ENCODE measurements around the gene GATD1.

Gene GATD1

DNA sequence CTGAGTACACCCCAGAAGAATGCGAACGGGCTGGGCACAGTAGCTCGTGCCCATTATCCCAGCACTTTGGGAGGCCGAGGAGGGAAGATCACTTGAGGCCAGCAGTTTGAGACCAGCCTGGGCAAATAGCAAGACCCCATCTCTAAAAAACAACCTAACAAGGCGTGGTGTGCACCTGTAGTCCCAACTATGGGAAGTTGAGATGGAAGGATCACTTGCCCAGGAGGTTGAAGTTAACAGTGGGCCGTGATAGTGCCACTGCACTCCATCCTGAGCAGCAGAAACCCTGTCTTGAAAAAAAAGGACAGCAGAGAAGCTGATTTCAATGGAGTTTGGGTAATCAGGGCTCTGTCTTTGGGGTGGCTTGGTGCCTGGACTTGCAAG lies 35.8 kb upstream of the GATD1 start:
- in situ Hi-C loops (cut with MboI; ENCODE audit: low sequenced_read_pairs): no loop called here

- in situ Hi-C loops (cut with MboI; ENCODE audit: low sequenced_read_pairs): no loop called here
Observed at GRCh38 chr11:812390-812789, 35.1 kb upstream of the GATD1 start.

- in situ Hi-C loops (cut with MboI; ENCODE audit: low sequenced_read_pairs): no loop called here
Observed at GRCh38 chr11:811446-812245, 34.4 kb upstream of the GATD1 start.

GRCh38 chr11:810040-810567 lies 32.8 kb upstream of the GATD1 start:
- in situ Hi-C loops (cut with MboI; ENCODE audit: low sequenced_read_pairs): no loop called here

DNA sequence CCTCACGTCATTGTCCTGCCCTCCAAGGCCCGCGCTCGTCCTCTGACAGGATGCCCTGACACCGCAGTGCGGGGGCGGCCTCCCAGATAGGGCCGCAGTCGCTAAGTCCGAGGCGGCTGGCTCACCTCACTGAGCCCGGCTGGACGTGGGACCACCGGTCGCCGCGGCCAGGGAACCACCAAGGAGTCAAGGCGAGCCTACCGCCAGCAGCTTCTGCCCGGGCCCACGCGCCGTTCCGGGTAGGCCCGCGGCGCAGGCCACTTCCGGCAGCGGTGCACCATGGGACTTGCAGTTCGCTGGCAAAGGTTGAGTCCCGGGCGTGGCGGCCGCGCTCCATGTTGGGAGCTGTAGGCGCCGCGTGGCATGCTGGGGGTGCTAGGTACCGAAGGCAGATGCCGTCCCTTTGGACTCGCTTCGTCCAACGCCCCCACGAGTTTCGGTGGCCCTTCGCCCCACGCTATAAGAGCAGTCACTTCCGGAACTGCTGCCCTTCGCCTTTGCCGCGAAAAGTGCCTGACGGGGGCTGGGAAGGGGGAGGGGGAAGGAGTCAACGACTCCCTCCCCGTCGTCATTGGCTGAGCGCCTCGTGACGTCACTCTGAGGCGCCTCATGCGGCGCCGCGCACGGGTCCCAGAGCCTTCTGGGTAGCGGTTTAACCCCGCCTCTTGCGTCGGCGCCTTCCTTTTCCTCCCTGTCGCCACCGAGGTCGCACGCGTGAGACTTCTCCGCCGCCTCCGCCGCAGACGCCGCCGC lies 32.2 kb upstream of the GATD1 start, which contains the start of gene RPLP2:
Gene RPLP2 (plus strand): TSS at position 681 of the 753 bp plus-strand sequence. CDS start 268 bp downstream, outside the sequence.
- in situ Hi-C loops (cut with MboI; ENCODE audit: low sequenced_read_pairs): no loop called here

DNA sequence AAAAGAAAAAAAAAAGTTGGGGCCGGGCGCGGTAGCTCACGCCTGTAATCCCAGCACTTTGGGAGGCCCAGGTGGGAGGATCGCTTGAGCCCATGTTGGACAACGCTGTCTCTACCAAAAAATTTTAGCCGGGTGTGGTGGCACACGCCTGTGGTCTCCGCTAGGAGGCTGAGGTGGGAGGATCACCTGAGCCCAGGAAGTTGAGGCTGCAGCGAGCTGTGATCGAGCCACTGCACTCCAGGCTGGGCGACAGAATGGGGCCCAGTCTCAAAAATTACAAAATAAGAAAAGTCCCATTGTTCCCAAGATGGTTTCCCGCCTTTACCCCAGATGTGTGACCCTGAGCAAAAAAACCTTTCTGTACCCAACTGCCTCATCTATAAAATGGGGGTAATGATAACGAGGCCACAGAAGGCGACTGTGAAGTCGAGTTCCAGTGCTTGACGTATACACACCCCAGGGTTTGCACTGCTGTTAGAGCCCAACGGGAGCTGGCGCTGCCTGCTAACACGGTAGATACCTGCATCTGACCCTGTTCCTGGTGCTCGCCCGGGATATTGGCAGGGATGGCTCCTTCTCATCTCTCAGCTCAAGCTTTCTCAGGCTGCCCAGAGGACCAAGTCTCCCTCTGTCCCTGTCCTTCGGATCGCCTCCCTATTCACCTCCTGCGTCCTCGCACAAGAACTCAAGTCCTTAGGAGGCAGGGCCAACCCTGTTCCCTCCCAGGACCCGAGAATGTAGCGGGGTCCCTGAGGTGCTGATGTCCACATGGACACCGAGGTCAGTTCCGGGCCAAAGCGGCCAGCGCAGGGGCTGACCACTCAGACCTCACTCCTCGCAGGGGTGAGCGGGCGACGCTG lies 31.4 kb upstream of the GATD1 start:
- in situ Hi-C loops (cut with MboI; ENCODE audit: low sequenced_read_pairs): no loop called here

DNA sequence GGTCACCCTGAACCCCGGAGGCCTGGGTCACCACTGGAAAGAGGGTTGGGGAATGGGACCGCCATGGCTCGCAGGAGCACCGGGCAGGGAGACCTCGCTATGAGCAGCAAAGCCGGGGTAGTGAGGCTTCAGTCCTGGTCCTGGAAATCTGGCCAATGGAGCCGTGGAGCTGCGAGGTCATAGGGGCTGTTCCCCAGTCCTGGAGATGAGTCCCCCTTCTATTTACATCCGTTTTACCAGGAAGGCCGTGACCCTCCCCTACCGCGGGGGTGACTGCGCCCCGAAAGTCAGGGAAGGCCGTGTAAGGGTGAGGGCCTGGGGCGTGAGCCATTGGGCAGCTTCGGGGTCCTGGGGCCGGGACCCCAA lies 27.3 kb upstream of the GATD1 start:
- in situ Hi-C loops (cut with MboI; ENCODE audit: low sequenced_read_pairs): no loop called here

GRCh38 chr11:803770-804598 lies 26.7 kb upstream of the GATD1 start:
- in situ Hi-C loops (cut with MboI; ENCODE audit: low sequenced_read_pairs): no loop called here

GRCh38 chr11:803467-803742 lies 26.1 kb upstream of the GATD1 start:
- in situ Hi-C loops (cut with MboI; ENCODE audit: low sequenced_read_pairs): no loop called here

DNA sequence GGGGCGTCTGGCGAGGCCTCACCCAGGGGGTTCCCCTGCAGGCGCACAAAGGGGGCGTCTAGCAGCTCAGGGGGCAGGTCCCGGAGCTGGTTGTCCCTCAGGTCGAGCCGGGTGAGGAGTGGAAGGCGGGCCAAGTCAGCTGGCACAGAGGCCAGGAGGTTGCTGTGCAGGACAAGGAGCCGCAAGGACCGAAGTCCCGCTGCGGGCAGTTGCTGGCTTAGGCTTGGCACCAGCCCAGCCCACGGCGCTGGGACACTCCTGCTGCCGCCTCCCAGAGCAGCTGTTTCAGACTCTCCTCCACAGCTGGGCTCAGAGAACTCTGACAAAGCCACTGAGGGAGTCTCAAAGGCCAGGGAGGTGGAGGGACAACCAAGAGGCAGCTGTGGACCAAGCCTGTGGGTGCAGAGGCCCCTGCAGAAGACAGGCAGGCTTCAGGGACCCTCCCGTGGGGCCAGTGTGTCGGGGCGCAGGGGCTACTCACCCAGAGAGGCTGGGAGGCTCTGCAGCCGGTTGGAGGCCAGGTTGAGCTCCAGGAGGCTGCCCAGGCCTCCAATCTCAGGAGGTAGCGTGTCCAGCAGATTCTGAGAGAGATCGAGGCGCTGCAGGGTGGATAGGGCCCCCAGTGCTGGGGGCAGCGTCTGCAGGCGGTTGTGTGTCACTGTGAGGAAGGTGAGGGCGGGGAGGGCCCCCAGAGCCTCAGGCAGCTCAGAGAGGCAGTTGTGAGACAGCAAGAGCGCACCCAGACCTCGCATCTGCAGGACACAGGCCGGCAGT lies 25.6 kb upstream of the GATD1 start:
- in situ Hi-C loops (cut with MboI; ENCODE audit: low sequenced_read_pairs): no loop called here

GRCh38 chr11:802018-802617 lies 24.8 kb upstream of the GATD1 start:
- in situ Hi-C loops (cut with MboI; ENCODE audit: low sequenced_read_pairs): no loop called here

DNA sequence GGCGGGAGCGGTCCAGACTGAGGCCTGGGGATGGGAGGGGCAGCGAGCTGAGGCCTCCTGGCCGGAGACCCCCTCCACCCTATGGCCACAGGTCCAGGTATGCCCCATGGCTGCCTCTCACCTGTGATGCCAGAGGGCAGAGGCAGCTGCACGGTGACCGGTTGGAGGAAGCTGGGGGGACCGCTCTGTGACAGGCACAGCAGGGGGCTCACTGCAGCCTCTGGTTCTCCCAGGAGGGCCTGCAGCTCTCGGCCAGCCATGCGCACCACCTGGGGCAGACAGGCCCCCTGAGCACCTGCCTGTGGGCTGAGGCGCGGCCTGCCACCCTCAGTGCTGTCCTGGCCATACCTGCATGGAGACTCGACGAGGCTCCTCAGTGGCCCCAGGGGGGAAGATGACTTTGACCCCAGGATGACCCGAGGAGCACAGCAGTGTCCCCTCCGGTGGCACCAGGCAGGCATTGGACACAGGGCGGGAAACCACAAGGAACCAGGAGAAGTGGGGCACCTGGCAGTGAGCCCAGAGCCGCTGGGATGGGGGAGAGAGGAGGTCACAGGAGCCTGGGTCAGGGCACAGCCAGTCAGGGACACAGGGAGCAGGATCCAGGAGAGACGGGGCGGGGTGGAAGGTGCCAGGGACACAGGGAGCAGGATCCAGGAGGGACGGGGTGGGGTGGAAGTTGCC lies 24.0 kb upstream of the GATD1 start:
- in situ Hi-C loops (cut with MboI; ENCODE audit: low sequenced_read_pairs): no loop called here

DNA sequence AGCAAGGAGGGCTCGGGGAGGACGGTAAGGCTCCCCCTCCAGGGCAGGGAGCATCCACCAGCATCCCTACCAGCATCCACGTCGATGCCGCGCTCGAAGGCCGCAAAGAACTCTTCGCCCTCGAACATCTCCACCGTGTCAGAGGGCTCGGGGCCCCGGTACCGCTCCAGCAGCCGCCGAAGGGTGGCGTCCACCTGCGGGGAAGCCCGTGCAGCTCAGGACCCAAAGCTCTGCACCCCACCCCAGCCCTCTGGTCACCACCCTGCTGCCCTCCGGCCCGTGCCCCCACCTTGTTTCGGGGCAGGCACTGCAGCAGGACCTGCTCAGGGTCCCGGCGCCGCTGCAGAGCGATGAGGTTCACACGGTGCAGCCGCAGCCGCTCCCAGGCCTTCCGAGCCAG lies 23.2 kb upstream of the GATD1 start:
- in situ Hi-C loops (cut with MboI; ENCODE audit: low sequenced_read_pairs): no loop called here

- in situ Hi-C loops (cut with MboI; ENCODE audit: low sequenced_read_pairs): no loop called here
Observed at GRCh38 chr11:799641-800316, 22.5 kb upstream of the GATD1 start.

DNA sequence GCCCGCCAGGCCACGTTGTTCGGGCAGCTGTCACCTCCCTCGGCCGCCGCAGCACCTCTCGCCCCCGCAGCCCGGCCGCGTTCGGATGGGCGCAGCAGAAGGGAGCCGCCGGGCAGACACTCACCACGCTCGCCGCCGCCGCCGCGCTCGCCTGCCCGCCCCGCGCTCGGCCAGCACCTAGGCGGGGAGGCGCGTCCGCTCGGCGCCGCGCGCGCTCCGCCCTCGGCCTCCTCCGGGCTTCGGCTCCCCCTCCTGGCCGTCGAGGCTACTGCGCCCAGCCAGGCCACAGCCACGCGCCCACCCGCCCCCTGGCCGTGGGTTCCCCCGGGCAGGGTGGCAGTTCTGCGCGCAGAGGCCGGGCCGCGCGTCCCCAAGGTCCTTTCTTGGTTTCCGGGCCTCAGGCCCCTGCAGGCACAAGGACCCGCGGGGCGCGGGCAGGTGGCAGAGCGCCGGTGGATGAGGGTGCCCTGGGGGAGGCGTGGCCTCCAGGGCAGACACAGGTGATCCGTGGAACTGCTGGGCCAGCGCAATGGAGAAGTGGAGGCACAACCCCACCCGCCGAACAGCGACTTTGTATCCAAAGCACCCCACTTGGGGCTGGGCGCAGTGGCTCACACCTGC lies 20.9 kb upstream of the GATD1 start, which contains the start of gene SLC25A22:
Gene SLC25A22 (minus strand): TSS at position 189 of the 621 bp plus-strand sequence. CDS start 3,275 bp downstream, outside the sequence.
- in situ Hi-C loops (cut with MboI; ENCODE audit: low sequenced_read_pairs): no loop called here

DNA sequence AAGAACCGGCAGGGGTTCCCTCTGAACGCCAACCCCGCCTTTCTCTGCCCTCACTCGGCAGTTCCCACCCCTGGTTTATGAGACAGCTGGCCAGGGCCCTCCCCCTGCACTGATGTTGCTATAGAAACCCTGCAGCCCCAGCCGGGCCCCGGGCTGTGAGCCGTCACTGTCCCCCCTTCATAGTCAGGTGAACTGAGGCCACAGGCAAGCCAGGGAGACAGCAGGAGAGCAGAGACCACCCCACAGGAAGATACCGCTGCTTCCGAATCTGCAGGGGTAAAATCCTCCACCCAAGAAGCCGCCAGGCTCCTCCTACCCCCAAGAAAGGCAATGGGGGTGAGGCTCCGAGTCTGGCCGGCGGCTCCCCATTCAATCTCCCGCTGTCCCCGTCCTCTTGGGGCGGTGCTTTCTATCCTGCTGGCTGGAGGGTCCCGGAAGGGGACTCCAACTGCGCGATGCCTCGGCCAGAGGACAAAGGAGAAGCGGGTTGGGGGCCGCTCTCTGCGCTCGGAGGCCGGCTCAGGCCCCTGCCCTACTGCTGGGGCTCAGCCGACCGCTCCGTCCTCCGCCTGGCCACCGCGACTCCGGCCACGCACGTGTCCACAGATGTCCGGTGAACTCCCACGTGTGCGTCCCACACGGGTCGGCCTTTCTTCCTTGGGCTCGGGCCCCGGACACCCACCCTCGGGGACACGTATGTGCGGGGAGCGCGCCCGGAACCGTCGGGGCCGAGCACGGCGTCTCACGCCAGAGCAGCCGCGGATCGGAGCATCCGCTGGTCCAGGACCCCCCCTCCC lies 20.2 kb upstream of the GATD1 start:
- in situ Hi-C loops (cut with MboI; ENCODE audit: low sequenced_read_pairs): no loop called here

All from HL-60/S4 treated with retinoic acid at 250 ng/mL for 4 days and 3 days (cell line).